ENCODE results near the gene UBE2G1. TPM values are rescaled to one million over a fixed set of nuclear protein-coding genes. Genes with fewer than 3 reads are reported as not detected.

UBE2G1 gene
- total RNA-seq, 1 experiment from 2014 or later = 80.6 TPM

- ChIA-PET RAD21 (ENCODE audit: low non-redundant PET in 1 of 2, low total read pairs in 2 of 2, uncharacterized antibody in 2 of 2, unreplicated experiment in 2 of 2) (no interaction called here), POLR2A (no interaction called here), CTCF (interaction anchor here (0.6 kb wide), 1 partner anchor 440 kb away, joined by 3 read pairs; no protein-coding TSS in a partner anchor)
- Histone ChIP-seq H3K9ac (ENCODE audit: low read length) (no peak overlapping the region), H3K36me3 (ENCODE audit: control insufficient read depth in 1 of 2, insufficient read depth in 2 of 2, low read length in 2 of 2) (no peaks in the 10 kb centered on the region), H3K27me3 (ENCODE audit: insufficient read depth, low read length) (no peaks in the 10 kb centered on the region), H4K20me1 (ENCODE audit: insufficient read depth) (peaks cover 16% of the 10 kb centered on the region; the same call in 1 of the 2 replicates), H3K27ac (ENCODE audit: low read depth, low read length) (no peak overlapping the region), H3K9me3 (ENCODE audit: control insufficient read depth in 1 of 2, insufficient read depth in 1 of 2, low read depth in 1 of 2, low read length in 2 of 2) (no peaks in the 10 kb centered on the region), H3K4me1 (ENCODE audit: control insufficient read depth in 1 of 2, insufficient read depth in 2 of 2, low read length in 2 of 2) (peaks cover 22 to 64% of the 10 kb centered on the region in 2 experiments), H3K4me3 (replicated peaks in 1 of 2; ENCODE audit: low read depth in 1 of 2, low read length in 2 of 2) (no peak overlapping the region), H2AFZ (ENCODE audit: low read depth, low read length, poor library complexity, severe bottlenecking) (no peak overlapping the region), H3K4me2 (ENCODE audit: low read length) (no peak overlapping the region), H3K79me2 (ENCODE audit: insufficient read depth, low read length) (peaks cover 98% of the 10 kb centered on the region), H3K9me2 (ENCODE audit: insufficient read depth) (no peaks in the 10 kb centered on the region)
- DNase-seq (ENCODE audit: low read depth, low spot score) (no peak), ATAC-seq (no peak)
- BruUV-seq (replicated peaks) = no TSS peak
- TF ChIP-seq ATF3 (IDR thresholded peaks at IDR 0.05) (no peak), CBX3 (IDR thresholded peaks at IDR 0.05; ENCODE audit: low read depth) (no peak), POLR2A (IDR thresholded peaks at IDR 0.05; ENCODE audit: borderline replicate concordance, extremely low read depth, insufficient read depth, insufficient read length) (no peak)
- intact Hi-C loops (cut with micrococcal nuclease) = no loop called here
These were observed 31.5 kb downstream of the UBE2G1 start for GRCh38 chr17:4334776-4335584.

GRCh38 chr17:4334332-4334731 is 32.1 kb downstream of the UBE2G1 start:
- DNase-seq (ENCODE audit: low read depth, low spot score) = no peak
- ATAC-seq = no peak
- Histone ChIP-seq H3K36me3 (ENCODE audit: control insufficient read depth in 1 of 2, insufficient read depth in 2 of 2, low read length in 2 of 2) (no peaks in the 10 kb centered on the region), H3K9me2 (ENCODE audit: insufficient read depth) (no peaks in the 10 kb centered on the region), H4K20me1 (ENCODE audit: insufficient read depth) (peaks cover 19% of the 10 kb centered on the region; the same call in 1 of the 2 replicates), H3K9ac (ENCODE audit: low read length) (no peak overlapping the region), H3K79me2 (ENCODE audit: insufficient read depth, low read length) (peaks cover 98% of the 10 kb centered on the region), H3K4me3 (replicated peaks in 1 of 2; ENCODE audit: low read depth in 1 of 2, low read length in 2 of 2) (no peak overlapping the region), H2AFZ (ENCODE audit: low read depth, low read length, poor library complexity, severe bottlenecking) (no peak overlapping the region), H3K4me2 (ENCODE audit: low read length) (no peak overlapping the region), H3K4me1 (ENCODE audit: control insufficient read depth in 1 of 2, insufficient read depth in 2 of 2, low read length in 2 of 2) (peaks cover 29 to 71% of the 10 kb centered on the region in 2 experiments), H3K27ac (ENCODE audit: low read depth, low read length) (no peak overlapping the region), H3K27me3 (ENCODE audit: insufficient read depth, low read length) (no peaks in the 10 kb centered on the region), H3K9me3 (ENCODE audit: control insufficient read depth in 1 of 2, insufficient read depth in 1 of 2, low read depth in 1 of 2, low read length in 2 of 2) (no peaks in the 10 kb centered on the region)
- CTCF ChIA-PET = interaction anchor here (0.6 kb wide), 1 partner anchor 439 kb away, joined by 3 read pairs; no protein-coding TSS in a partner anchor
- POLR2A ChIA-PET = no interaction called here
- intact Hi-C loops (cut with micrococcal nuclease) = no loop called here
- RAD21 ChIA-PET (ENCODE audit: low non-redundant PET in 1 of 2, low total read pairs in 2 of 2, uncharacterized antibody in 2 of 2, unreplicated experiment in 2 of 2) = no interaction called here
- no TSS peak for BruUV-seq (replicated peaks)
- TF ChIP-seq TCF7L2 (IDR thresholded peaks at IDR 0.05; ENCODE audit: borderline replicate concordance, extremely low read depth, insufficient read depth, insufficient read length) (no peak), ZNF274 (IDR thresholded peaks at IDR 0.05; ENCODE audit: low read depth, low read length) (no peak), ELF1 (IDR thresholded peaks at IDR 0.05; ENCODE audit: borderline replicate concordance, low read depth) (no peak), ATF3 (IDR thresholded peaks at IDR 0.05) (no peak), SP1 (IDR thresholded peaks at IDR 0.05; ENCODE audit: low read depth) (no peak), ZBTB33 (IDR thresholded peaks at IDR 0.05; ENCODE audit: extremely low read depth, insufficient replicate concordance, low read length) (no peak), POLR2AphosphoS5 (IDR thresholded peaks at IDR 0.05; ENCODE audit: low read depth, low read length) (no peak), POLR2A (IDR thresholded peaks at IDR 0.05; ENCODE audit: borderline replicate concordance, extremely low read depth, insufficient read depth, insufficient read length) (no peak), EZH2 (IDR thresholded peaks at IDR 0.05) (no peak), EZH2phosphoT487 (IDR thresholded peaks at IDR 0.05; ENCODE audit: borderline replicate concordance) (no peak), CEBPB (IDR thresholded peaks at IDR 0.05; ENCODE audit: low read depth) (no peak), YY1 (IDR thresholded peaks at IDR 0.05; ENCODE audit: extremely low read depth, insufficient replicate concordance, low read depth, low read length) (no peak), RAD21 (IDR thresholded peaks at IDR 0.05; ENCODE audit: low read depth) (no peak)

Data from HCT116 (cell line).